IPS-11a (cell line): ENCODE data around the gene ATP13A1.
"Not testable (repeated sequence)": the region's sequence is repeated elsewhere in the genome, so short reads cannot be mapped to it uniquely, and the experiment has no call there.

Experiments used
- H3K4me3 ChIP-seq: one replicate; pipeline ENCODE4 v1.5.1; 2013; ENCODE audit warnings: low read depth, low read length, control low read depth

The ATP13A1 gene

DNA sequence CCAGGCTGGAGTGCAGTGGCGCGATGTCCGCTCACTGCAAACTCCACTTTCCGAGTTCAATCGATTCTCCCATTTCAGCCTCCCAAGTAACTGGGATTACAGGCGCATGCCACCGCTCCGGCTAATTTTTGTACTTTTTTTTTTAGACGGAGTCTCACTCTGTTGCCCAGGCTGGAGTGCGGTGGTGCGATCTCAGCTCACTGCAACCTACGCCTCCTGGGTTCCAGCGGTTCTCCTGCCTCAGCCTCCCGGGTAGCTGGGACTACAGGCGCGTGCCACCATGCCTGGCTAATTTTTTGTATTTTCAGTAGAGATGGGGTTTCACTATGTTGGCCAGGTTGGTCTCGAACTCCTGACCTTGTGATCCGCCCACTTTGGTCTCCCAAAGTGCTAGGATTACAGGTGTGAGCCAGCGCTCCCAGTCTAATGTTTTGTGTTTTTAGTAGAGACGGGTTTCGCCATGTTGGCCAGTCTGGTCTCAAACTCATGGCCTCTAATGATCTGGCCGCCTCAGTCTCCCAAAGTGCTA, 2.0 kb upstream of the ATP13A1 start:
- H3K4me3 ChIP-seq, result not testable (repeated sequence)

DNA sequence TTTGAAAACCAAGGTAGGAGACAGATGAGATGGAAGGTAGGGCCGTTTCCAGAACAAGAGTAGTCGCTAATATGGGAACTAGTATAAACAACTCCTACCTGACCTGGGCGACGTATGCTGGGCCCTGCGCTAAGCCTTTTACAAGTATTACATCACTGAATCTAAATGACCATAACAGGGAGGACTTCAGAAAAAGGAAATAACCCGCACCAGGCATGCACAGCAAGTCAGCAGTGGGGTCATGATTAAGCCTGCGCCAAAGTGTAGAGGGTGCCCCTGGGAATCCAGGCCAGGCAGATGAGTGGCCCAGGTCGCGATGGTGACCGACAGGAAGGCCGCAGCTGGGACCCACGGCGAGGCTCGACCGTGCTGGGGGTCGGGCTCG, 613 bp downstream of the ATP13A1 start:
- peak overlapping the region; percentile 98 for H3K4me3 ChIP-seq

DNA sequence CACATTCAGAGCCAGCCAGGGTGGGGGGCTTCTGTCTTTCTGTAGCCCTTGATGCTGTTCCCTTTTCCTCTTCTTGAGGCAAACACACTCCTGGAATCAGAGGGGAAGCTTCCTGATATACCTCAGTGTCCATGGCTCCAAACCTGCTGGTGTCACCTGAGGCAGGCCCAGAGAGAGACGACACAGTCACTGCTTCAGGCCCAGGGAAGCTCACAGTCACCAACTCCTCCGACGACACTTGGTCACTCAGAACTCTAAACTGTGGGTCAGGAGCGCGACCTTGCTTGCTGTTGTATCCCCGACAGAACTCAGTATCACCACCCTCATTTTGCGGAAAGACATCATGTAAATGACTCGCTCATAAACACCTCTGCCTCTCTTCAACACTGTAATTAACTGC, 1.1 kb downstream of the ATP13A1 start:
- H3K4me3 ChIP-seq, result peak overlapping the region; percentile 98

DNA sequence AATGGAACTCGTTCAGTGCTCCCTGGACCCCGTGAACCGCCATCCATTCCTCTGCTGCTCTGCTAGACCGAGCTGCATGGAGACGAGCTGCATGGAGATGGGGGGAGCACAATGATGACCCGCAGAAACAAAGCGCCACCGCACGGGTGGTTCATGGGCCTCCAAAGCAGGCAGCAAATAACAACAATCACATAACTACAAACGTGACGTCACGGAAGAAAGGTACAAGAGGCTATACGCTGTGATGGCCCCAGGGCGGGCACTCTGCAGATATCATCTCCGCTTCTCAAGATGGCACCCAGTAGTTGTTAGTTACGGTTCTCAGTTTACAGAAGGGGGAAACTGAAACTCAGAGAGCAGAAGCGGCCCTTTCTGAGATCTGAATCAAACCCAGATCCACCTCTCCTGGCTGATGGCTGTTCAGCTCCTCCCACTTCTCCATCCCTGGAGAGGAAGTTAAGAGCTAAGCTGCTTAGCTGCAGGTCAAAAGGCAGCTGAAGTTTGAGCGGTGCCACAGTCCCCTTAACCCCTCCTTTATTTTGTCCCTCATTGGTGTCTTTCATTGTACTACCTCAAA, 1.7 kb downstream of the ATP13A1 start:
- H3K4me3 ChIP-seq, result no peak overlapping the region

DNA sequence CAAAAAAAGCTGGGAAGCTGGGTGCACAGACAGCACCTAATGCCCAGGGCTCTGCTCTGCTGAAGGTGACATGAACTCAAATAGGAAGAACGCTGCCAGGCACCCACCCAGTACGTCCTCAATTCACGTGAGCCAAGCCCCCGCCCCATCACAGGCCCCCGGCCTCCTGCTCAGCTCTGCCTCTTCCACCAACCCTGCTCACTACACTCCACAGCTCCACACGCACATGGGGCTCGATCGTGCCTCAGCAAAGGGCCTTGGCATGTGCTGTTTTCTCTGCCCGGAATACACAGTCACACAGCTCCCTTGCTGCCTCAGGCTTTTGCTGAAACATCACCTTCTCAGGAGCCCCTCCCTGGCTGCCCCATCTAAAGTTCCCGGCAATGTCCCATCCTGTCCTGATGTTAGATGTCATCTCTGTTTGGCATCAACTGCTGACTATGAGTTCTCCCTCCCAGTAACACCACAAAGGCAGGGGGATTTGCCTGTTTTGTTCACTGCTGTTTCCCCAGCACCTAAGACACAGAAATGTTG, 2.3 kb downstream of the ATP13A1 start:
- no peak overlapping the region for H3K4me3 ChIP-seq

DNA sequence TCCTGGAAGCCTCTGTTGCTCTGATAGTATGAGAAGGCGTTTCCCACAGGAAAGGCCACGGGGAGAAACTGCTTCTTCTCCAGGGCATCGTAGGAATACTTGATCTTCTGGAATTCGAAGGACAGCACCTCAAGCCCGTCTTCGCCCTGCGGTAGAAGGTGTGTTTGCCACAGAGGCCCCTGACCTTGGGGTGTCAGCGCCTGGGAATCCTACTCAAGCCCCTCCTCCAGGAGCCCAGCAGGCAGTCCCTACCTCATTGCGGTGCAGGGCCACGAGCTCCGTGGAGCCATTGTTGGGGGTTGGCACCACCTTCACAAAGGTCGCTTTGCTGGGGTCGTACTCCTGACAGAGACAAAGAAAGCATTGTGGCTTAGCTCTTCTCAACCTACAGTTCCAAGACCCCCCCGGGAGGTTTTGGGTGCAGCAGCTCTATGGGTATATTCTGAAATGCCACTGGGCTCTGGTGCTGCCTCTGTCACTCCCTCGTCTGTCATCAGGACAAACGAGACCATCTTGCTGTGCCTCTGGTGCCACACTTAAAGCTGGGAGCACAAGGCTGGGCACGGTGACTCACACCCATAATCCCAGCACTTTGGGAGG, 3.7 kb downstream of the ATP13A1 start:
- no peak overlapping the region for H3K4me3 ChIP-seq

DNA sequence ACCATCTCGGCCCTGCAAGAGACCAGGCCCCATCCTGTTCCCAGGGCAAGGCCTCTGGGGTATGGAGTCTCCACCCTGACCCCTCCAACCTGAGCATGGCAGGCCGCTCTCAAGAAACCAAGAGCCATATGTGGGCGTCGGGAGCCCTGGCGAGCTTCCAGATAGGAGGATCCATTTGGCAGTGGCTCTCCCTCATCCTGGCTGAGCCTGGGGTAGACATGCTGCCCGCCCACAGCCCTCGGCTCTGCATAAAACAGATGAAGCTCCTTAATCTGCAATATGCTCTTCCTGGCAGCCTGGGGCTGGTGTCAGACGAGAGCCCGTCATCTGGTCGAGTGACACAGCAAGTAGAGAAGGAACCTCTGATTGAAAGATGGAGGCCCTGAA, 6.1 kb downstream of the ATP13A1 start:
- H3K4me3 ChIP-seq, result no peak overlapping the region

DNA sequence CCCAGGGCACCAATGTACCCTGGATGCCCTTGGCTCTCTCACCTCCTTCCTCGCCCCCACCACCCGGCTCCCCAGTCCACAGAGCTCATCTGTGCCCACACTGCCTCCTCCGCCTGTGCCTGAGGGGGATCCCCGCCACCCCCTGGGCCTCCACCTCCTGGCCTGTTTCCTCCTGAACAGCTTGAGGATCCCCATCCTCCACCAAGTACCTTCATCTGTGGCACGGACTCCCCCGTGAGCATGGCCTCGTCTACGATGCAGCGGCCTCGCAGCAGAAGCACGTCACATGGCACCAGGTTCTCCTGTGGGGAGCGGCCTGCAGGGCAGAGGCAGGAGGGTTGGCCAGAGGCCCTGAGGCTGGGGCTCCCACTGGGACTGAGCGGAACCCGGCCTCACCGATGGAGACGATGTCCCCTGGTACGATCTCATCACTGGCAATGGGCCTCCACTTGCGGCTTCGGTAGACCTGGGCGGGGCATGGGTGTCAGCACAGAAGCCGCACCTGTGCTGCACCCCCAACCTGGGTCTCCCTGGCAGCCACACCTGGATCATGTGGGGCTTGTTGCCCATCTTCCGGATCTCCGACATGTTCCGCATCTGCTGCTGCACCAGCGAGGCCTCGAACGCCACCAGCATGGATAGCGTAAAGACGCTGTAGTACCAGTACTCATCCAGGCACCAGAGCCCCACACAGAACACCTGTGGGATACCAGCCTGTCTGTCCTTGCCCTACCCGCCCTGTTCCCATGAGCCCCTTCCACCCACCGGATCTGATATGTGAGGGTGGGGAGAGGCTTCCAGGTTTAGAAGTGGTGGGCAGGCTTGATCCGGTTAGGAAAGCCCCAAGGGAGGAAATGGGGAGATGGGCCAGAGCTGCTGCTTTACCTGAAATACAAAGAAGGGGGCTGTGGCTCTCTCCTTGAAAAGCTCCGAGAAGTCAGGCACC, 6.8 kb downstream of the ATP13A1 start:
- H3K4me3 ChIP-seq, result no peak overlapping the region

DNA sequence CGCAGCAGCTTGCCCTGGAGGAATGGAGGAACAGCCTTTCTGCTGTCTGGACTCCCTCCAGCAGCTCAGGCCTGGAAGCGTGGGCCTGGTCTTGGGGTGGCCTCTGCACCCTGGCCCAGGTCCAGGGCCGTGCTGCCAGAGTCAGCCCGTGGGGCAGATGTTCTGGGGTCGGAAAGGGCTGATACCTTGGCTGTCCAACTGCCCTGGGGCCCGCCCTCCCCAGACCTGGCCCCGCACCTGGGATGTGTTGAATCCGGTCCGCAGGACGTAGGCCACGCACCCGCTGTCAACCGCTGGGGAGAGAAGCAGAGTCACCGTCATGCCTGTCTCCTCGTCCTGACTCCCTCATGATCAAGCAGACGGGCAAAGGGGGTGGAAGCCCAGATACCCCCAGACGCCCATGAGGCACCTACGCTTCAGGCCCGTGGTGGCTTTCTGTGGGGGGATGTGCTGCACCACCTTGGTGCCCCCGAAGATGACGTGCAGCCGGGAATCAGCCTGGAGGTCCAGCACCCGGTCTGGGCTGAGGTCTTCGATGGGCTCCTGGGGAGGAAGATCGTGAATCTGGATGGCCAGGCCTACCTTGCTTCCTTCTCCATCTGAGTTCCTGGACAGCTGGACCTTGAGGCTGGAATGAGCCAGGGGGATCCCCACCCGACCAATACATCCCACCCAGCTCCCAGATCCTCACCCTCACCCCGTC, 7.7 kb downstream of the ATP13A1 start:
- H3K4me3 ChIP-seq, result no peak overlapping the region

DNA sequence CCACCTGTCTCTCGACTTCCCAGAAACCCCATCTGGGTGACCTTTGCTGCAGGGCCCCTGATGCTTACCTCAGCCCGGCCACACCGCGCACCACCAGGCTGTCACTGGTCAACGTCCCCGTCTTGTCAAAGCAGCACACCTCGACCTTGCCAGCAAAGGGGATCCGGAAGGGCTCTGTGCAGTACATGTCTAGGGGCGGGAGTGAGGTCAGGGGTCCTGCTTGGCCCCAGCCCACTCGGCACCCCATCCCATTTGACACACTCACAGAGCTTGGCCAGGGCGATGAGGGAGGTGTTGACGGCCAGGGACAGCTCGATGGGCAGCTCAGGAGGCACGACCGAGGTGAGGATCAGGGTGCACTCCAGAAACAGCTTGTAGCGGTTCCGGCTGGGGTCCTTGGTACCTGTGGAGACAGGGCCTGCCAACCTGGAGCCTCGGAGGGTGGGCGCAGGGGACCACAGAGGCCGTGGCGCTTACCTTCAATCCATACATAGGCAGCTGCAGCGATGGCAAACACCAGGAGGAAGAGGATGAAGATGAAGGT, 8.4 kb downstream of the ATP13A1 start:
- no peak overlapping the region for H3K4me3 ChIP-seq

DNA sequence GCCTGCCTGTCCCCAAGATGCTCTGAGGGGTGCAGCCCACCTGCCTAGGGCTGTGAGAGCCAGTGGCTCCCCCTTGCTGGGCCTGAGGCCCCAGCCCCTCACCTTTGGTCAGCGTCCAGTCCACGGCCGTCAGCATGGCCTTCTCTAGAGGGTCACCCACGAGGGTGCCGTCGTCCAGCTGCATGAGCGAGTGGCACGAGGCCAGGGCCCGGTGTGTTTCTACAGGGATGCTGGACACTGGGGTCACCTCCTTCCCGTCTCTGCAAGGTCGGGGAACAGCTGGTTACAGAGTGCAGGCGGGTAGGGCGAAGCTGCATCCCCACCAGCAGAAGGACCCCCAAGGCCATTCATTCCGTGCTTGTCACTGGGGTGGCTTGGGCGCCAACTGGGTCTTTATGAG, 9.0 kb downstream of the ATP13A1 start:
- no peak overlapping the region for H3K4me3 ChIP-seq

DNA sequence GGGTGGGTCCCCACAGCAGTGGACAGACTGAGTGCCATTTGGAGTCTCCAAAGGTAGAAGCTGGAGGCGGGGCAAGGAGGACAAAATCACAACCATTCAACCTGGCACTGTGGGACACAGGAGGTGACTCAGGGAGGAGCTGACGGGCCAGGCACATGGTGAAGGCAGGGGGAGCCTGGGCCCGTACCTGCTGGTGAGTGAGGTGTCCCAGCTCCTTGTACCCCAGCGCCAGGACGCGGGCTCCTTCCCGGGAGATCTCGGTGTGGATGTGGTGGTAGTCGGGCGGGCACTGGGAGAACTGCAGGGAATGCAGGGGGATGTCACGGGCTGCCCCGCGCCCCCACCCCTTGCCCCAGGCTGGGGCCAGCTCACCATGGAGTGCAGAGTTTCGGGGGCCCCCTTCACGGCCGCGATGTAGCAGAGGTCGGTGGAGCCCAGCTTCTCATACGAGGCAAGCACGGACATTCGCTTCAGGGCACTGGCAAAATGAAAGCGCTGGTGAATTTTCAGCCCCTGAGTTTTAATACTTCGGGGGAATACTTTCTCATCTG, 9.8 kb downstream of the ATP13A1 start:
- H3K4me3 ChIP-seq, result no peak overlapping the region

DNA sequence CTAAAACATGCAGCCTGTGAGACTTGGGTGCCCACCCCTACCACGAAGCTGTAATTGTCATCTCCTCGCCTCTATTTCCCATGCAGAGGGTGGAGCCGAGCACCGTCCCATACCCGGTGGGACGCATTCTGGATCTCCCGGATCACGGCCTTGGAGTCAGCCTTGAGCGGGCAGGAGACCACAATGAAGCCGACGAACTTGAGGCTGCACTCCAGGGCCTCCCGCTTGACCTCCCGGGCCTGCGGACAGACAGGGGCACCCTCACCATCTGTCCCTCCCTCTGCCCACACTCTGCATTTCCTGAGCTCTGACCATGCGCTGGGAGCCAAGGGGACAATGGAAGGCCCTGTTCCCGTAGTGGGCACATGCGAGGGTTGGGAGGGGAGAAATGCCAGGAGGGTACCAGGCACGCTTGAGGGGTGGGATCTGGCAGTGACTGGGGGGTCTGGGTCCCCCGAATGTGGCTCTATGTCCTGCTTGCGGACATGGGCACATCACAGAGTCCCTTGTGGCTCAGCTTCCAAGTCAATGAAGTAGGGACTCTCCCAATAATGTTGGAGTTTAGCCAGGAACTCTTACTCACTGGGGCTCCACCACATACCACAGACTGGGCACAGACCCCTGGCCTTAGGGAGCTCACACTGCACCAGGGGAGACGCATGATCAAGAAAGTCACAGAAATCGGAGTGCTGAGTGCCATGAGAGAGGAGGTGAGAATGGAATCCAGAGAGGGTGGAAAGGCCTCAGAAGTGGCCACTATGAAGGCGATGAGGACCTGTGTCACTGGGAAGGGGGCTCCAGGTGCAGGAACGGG, 10.8 kb downstream of the ATP13A1 start:
- no peak overlapping the region for H3K4me3 ChIP-seq

DNA sequence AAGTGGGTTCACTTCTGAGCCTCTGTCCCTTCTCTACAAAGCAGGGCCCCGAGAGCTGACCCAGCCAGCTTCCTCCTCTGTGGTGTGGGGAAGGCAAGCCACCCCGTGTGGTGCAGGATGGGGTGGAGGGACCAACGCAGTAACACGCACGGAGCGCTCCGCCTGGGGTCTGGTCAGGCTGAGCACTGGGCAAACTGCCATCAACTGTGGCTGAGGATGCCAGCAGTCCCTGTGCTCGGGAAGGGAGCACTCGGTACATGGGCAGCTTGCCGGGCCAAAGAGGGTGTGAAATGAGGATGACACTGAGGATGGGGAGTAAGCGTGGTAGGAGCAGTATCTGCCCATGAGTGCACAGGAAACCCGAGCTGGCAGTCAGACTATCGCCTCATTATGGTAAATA, 12.4 kb downstream of the ATP13A1 start:
- no peak overlapping the region for H3K4me3 ChIP-seq

DNA sequence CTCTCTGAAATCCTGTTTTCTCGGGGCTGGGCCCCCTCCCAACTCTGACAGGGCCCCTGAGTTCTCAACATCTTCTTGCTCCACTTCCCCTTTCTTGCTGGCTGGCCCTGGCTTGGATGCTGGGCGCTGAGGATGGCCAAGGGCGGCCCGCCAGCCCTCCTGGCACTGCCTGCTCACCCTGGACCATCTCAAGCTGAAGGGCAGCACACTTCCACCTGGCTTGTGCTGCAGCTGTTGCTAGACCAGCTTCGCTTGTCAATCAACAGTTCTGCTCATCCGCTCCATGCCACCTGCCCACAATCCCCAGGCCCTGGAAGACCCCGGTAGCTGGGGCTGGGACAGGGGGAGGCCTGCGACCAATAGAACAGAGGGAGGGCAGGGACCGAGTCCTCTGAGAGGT, 13.1 kb downstream of the ATP13A1 start:
- no peak overlapping the region for H3K4me3 ChIP-seq

DNA sequence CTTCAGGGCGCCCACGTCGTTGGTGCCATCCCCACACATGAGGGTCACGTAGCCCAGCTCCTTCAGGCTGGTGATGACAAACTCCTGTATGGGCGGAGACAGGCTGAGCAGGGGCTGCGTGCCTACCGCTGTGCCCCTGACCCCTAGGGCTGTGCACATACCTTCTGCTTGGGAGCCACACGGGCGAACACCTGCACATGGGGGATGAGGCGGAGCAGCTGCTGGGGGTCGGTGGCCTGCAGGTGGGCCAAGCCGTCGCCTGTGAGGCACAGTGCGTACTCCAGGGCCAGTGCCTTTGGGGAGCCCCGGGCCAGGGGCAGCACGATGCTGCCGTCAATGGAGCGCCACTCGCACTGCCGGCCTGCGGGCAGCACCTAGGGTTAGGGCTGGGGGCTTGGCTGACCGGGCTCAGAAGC, 13.9 kb downstream of the ATP13A1 start:
- H3K4me3 ChIP-seq, result no peak overlapping the region

DNA sequence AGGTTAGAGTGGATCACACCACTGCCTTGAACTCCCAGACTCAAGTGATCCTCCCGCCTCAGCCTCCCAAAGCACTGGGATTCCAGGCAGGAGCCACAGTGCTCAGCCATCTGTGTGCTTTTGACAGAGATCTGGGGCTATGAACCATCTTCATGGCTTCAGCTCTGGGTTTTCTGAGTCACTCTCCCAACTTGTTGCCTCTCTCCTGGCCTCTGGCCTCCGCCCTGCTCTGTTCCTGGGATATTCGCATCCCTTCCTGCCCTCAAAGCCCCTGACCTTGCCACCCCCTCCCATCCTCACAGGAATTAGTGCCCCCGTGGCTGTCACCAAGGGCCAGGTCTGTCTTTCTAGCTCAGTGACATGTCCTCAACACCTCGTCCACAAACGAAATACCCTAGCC, 14.3 kb downstream of the ATP13A1 start:
- H3K4me3 ChIP-seq, result no peak overlapping the region

DNA sequence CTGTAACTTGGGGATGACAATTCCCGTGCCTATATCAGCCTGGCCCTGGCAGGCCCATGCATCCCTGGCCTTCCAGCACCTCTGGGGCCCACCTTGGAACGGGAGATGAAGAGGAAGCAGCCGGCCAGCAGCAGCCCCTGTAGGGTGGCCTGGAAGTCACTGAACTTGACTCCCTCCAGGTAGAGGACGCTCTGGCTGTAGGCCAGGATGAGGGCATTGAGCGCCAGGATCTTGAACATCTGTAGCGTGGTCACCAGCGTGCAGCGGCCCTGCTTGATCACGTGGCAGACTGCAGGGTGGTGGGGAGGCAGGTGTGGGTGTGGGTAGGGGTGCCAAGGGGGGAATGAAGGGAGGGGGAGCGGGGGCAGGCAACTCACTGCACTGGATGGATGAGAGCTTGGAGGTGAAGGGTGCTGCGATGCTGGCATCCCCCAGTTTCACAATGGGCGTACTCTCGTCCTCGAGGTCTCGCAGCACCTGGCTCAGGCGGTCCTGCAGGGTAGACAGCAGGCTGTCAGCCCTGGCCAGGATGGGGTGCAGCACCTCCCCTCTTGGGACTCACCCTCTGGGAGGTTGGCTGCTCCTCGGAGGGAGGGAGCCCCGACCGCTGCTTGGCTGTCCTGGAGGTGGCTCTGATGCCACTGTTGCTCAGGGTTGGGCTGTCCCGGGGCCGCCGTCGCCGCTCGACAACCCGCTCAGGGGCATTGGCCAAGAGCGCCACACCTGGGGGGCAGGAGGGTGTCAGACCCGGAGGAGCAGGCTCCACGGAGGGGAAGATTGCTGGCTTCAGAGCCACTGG, 16.2 kb downstream of the ATP13A1 start:
- H3K4me3 ChIP-seq, result no peak overlapping the region
